Measurements from ENCODE around the gene GP1BA. TPM values are rescaled to one million over a fixed set of nuclear protein-coding genes. Genes with fewer than 3 reads are reported as not detected.

Gene GP1BA
- total RNA-seq, 1 experiment from 2014 or later, result not detected

DNA sequence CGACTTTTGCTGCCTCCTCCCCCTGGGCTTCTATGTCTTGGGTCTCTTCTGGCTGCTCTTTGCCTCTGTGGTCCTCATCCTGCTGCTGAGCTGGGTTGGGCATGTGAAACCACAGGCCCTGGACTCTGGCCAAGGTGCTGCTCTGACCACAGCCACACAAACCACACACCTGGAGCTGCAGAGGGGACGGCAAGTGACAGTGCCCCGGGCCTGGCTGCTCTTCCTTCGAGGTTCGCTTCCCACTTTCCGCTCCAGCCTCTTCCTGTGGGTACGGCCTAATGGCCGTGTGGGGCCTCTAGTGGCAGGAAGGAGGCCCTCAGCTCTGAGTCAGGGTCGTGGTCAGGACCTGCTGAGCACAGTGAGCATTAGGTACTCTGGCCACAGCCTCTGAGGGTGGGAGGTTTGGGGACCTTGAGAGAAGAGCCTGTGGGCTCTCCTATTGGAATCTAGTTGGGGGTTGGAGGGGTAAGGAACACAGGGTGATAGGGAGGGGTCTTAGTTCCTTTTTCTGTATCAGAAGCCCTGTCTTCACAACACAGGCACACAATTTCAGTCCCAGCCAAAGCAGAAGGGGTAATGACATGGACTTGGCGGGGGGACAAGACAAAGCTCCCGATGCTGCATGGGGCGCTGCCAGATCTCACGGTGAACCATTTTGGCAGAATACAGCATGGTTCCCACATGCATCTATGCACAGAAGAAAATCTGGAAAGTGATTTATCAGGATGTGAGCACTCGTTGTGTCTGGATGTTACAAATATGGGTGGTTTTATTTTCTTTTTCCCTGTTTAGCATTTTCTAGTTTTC, 2.3 kb downstream of the GP1BA start:
- peaks cover 19% of the 10 kb centered on the region for H3K36me3 ChIP-seq (ENCODE audit: insufficient read depth, low read length, poor library complexity, severe bottlenecking)
- TF ChIP-seq EZH2 (IDR thresholded peaks at IDR 0.05; ENCODE audit: borderline replicate concordance, low read depth, low read length, poor library complexity, severe bottlenecking), result no peak
- TF ChIP-seq, protein P1, sequence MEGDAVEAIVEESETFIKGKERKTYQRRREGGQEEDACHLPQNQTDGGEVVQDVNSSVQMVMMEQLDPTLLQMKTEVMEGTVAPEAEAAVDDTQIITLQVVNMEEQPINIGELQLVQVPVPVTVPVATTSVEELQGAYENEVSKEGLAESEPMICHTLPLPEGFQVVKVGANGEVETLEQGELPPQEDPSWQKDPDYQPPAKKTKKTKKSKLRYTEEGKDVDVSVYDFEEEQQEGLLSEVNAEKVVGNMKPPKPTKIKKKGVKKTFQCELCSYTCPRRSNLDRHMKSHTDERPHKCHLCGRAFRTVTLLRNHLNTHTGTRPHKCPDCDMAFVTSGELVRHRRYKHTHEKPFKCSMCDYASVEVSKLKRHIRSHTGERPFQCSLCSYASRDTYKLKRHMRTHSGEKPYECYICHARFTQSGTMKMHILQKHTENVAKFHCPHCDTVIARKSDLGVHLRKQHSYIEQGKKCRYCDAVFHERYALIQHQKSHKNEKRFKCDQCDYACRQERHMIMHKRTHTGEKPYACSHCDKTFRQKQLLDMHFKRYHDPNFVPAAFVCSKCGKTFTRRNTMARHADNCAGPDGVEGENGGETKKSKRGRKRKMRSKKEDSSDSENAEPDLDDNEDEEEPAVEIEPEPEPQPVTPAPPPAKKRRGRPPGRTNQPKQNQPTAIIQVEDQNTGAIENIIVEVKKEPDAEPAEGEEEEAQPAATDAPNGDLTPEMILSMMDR (conservative IDR thresholded peaks at IDR 0.05; ENCODE audit: low read depth, low read length), result no peak
- H3K4me1 ChIP-seq (ENCODE audit: insufficient read depth, low read length, poor library complexity, severe bottlenecking), result peaks cover 7% of the 10 kb centered on the region
- no peak overlapping the region for H3K4me3 ChIP-seq (ENCODE audit: low read depth, low read length, poor library complexity, severe bottlenecking)
- CTCF ChIA-PET, result no interaction called here
- DNase-seq (ENCODE audit: low spot score), result no peak
- no peaks in the 10 kb centered on the region for H3K9me3 ChIP-seq (ENCODE audit: low read depth, low read length, poor library complexity, severe bottlenecking)
- POLR2A ChIA-PET (ENCODE audit: low non-redundant PET), result no interaction called here
- no TSS peak for BruUV-seq (replicated peaks)
- intact Hi-C loops (cut with micrococcal nuclease; ENCODE audit: unreplicated experiment), result no loop called here
- no peak overlapping the region for H3K27ac ChIP-seq (ENCODE audit: low read depth, low read length, poor library complexity, severe bottlenecking)
- H3K27me3 ChIP-seq (replicated peaks; ENCODE audit: insufficient read depth, low read depth, low read length, poor library complexity), result no peaks in the 10 kb centered on the region

DNA sequence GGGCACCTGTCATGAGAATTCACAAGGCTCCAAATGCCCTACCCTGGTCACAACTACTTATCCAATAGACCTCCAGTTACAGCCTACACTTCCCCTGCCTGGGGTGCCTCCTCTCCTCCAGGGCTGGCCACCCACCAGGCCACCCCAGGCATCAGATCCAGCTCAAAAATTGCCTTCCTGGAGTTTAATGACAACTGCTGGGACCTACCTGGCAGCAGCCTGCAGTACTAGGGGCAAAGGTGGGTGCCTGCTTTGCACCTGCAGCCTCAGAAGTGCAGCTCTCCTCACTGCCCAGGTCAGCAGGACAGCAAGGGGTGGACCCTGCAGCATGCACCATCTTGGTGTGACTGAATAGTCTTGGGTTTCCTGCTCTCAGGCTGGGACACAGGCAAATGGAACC, 3.6 kb downstream of the GP1BA start:
- H3K36me3 ChIP-seq (ENCODE audit: insufficient read depth, low read length, poor library complexity, severe bottlenecking), result peaks cover 19% of the 10 kb centered on the region
- peaks cover 7% of the 10 kb centered on the region for H3K4me1 ChIP-seq (ENCODE audit: insufficient read depth, low read length, poor library complexity, severe bottlenecking)
- no peak overlapping the region for H3K4me3 ChIP-seq (ENCODE audit: low read depth, low read length, poor library complexity, severe bottlenecking)
- no peak for DNase-seq (ENCODE audit: low spot score)
- ChIA-PET CTCF (no interaction called here), POLR2A (ENCODE audit: low non-redundant PET) (no interaction called here)
- no TSS peak for BruUV-seq (replicated peaks)
- H3K27me3 ChIP-seq (replicated peaks; ENCODE audit: insufficient read depth, low read depth, low read length, poor library complexity), result no peaks in the 10 kb centered on the region
- TF ChIP-seq EZH2 (IDR thresholded peaks at IDR 0.05; ENCODE audit: borderline replicate concordance, low read depth, low read length, poor library complexity, severe bottlenecking), result no peak
- TF ChIP-seq, protein P1 (conservative IDR thresholded peaks at IDR 0.05; ENCODE audit: low read depth, low read length), result no peak
- intact Hi-C loops (cut with micrococcal nuclease; ENCODE audit: unreplicated experiment), result no loop called here
- H3K27ac ChIP-seq (ENCODE audit: low read depth, low read length, poor library complexity, severe bottlenecking), result no peak overlapping the region
- H3K9me3 ChIP-seq (ENCODE audit: low read depth, low read length, poor library complexity, severe bottlenecking), result no peaks in the 10 kb centered on the region

DNA sequence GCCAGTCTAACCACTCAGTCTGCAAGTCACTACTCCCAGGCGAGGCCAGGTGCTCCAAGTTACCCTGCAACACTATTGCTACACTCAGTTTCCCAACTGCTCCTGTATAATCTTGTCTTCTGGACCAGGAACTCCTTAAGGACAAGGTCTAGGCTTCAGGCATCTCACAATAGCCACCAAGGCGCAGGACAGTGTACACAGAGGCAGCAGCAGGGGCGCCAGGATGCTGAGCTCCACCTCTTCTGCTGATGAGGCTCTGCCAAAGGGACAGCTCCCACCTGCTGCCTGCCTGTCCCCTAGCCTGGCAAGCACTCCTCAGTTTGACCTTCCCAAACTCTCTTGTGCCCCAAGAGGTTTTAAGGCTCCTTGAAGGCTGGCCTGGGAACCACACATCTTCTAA, 4.4 kb downstream of the GP1BA start:
- Histone ChIP-seq H3K9me3 (ENCODE audit: low read depth, low read length, poor library complexity, severe bottlenecking) (no peaks in the 10 kb centered on the region), H3K4me1 (ENCODE audit: insufficient read depth, low read length, poor library complexity, severe bottlenecking) (peaks cover 10% of the 10 kb centered on the region), H3K4me3 (ENCODE audit: low read depth, low read length, poor library complexity, severe bottlenecking) (no peak overlapping the region), H3K36me3 (ENCODE audit: insufficient read depth, low read length, poor library complexity, severe bottlenecking) (peaks cover 19% of the 10 kb centered on the region), H3K27ac (ENCODE audit: low read depth, low read length, poor library complexity, severe bottlenecking) (no peak overlapping the region), H3K27me3 (replicated peaks; ENCODE audit: insufficient read depth, low read depth, low read length, poor library complexity) (no peaks in the 10 kb centered on the region)
- BruUV-seq (replicated peaks), result no TSS peak
- TF ChIP-seq, protein P1 (conservative IDR thresholded peaks at IDR 0.05; ENCODE audit: low read depth, low read length), result no peak
- no peak for TF ChIP-seq EZH2 (IDR thresholded peaks at IDR 0.05; ENCODE audit: borderline replicate concordance, low read depth, low read length, poor library complexity, severe bottlenecking)
- POLR2A ChIA-PET (ENCODE audit: low non-redundant PET), result no interaction called here
- intact Hi-C loops (cut with micrococcal nuclease; ENCODE audit: unreplicated experiment), result no loop called here
- CTCF ChIA-PET, result no interaction called here
- no peak for DNase-seq (ENCODE audit: low spot score)
